Iris pigment epithelial cell (primary cell): ENCODE data around the gene ARID1B.

Experiments
- DNase-seq: peaks from one replicate; pipeline ENCODE4 v3.0.0-alpha.2; 2011; ENCODE audit warnings: low read depth

Gene ARID1B

GRCh38 chr6:156879186-156879585, 102.0 kb downstream of the ARID1B start:
- DNase-seq = no peak

GRCh38 chr6:156879591-156879990, 102.4 kb downstream of the ARID1B start:
- DNase-seq = peak; percentile 19

- no peak for DNase-seq
These were observed 103.7 kb downstream of the ARID1B start for GRCh38 chr6:156880913-156881312.

- DNase-seq = no peak
These were observed 104.8 kb downstream of the ARID1B start for GRCh38 chr6:156881687-156882629.

GRCh38 chr6:156883497-156884252, 106.5 kb downstream of the ARID1B start:
- no peak for DNase-seq

GRCh38 chr6:156884306-156884705, 107.1 kb downstream of the ARID1B start:
- no peak for DNase-seq

GRCh38 chr6:156885562-156885961, 108.4 kb downstream of the ARID1B start:
- DNase-seq = no peak

- peak; percentile 28 for DNase-seq
These were observed 109.2 kb downstream of the ARID1B start for GRCh38 chr6:156886409-156886808.

GRCh38 chr6:156887623-156888269, 110.6 kb downstream of the ARID1B start:
- no peak for DNase-seq

GRCh38 chr6:156889469-156889868, 112.3 kb downstream of the ARID1B start:
- no peak for DNase-seq

GRCh38 chr6:156889986-156890385, 112.8 kb downstream of the ARID1B start:
- no peak for DNase-seq

GRCh38 chr6:156890627-156891314, 113.6 kb downstream of the ARID1B start:
- peak; percentile 42 for DNase-seq

GRCh38 chr6:156897907-156898531, 120.8 kb downstream of the ARID1B start:
- DNase-seq = no peak

GRCh38 chr6:156899071-156899470, 121.9 kb downstream of the ARID1B start:
- no peak for DNase-seq

- no peak for DNase-seq
These were observed 122.5 kb downstream of the ARID1B start for GRCh38 chr6:156899532-156900135.

- no peak for DNase-seq
These were observed 123.1 kb downstream of the ARID1B start for GRCh38 chr6:156900292-156900691.

GRCh38 chr6:156901309-156902019, 124.3 kb downstream of the ARID1B start:
- no peak for DNase-seq

- DNase-seq = no peak
These were observed 125.6 kb downstream of the ARID1B start for GRCh38 chr6:156902782-156903181.

GRCh38 chr6:156904176-156904967, 127.2 kb downstream of the ARID1B start:
- DNase-seq = no peak

- no peak for DNase-seq
These were observed 128.6 kb downstream of the ARID1B start for GRCh38 chr6:156905801-156906200.
